SK-N-SH (cell line): ENCODE measurements around the gene SZRD1.

Experiments used
- CTCF ChIP-seq: fragments of 200-600 bp; sonication (generic); IDR thresholded peaks from 2 replicates; pipeline ENCODE4 v1.6.1; 2017; ENCODE audit warnings: antibody characterized with exemption, mild to moderate bottlenecking, moderate library complexity
- EZH2phosphoT487 ChIP-seq: fragments of 200-600 bp; sonication (generic); IDR thresholded peaks from 2 replicates; pipeline ENCODE4 v1.6.1; 2017; ENCODE audit warnings: low read depth, mixed run types, mild to moderate bottlenecking, antibody characterized with exemption, moderate library complexity, borderline replicate concordance
- GATA2 ChIP-seq: sonication (generic); formaldehyde crosslinking; IDR thresholded peaks from 2 replicates; pipeline ENCODE4 v1.5.0; 2020; ENCODE audit warnings: mild to moderate bottlenecking, missing genetic modification reagents
- MAX ChIP-seq: IDR thresholded peaks from 2 replicates; pipeline ENCODE4 v1.4.0; 2012; ENCODE audit warnings: low read depth
- NFIC ChIP-seq: IDR thresholded peaks from 2 replicates; pipeline ENCODE4 v1.4.0; 2012; ENCODE audit warnings: borderline replicate concordance
- POLR2AphosphoS5 ChIP-seq: IDR thresholded peaks from 2 replicates; pipeline ENCODE4 v1.6.1; 2012; ENCODE audit warnings: low read depth, low read length
- REST ChIP-seq: IDR thresholded peaks from 2 replicates; pipeline ENCODE4 v1.6.1; 2012; ENCODE audit warnings: mild to moderate bottlenecking, low read depth, low read length, moderate library complexity
- TAF1 ChIP-seq: IDR thresholded peaks from 2 replicates; pipeline ENCODE4 v1.6.1; 2012; ENCODE audit warnings: low read depth, mild to moderate bottlenecking, low read length, moderate library complexity, borderline replicate concordance
- TCF12 ChIP-seq: IDR thresholded peaks from 2 replicates; pipeline ENCODE4 v1.4.0; 2012
- YY1 ChIP-seq: IDR thresholded peaks from 2 replicates; pipeline ENCODE4 v1.4.0; 2012; ENCODE audit warnings: low read depth, mild to moderate bottlenecking
- ZBTB33 ChIP-seq: IDR thresholded peaks from 2 replicates; pipeline ENCODE4 v1.4.0; 2012; ENCODE audit warnings: low read depth, borderline replicate concordance
- TF ChIP-seq, protein P1 (sequence below): fragments of 150-350 bp; IDR thresholded peaks from 2 replicates; pipeline ENCODE4 v1.6.1; 2017; ENCODE audit warnings: antibody characterized with exemption, low read length, low read depth, borderline replicate concordance
- TF ChIP-seq, protein P2 (sequence below): IDR thresholded peaks from 2 replicates; pipeline ENCODE4 v1.4.0; 2012; ENCODE audit warnings: low read depth, borderline replicate concordance

DNA sequence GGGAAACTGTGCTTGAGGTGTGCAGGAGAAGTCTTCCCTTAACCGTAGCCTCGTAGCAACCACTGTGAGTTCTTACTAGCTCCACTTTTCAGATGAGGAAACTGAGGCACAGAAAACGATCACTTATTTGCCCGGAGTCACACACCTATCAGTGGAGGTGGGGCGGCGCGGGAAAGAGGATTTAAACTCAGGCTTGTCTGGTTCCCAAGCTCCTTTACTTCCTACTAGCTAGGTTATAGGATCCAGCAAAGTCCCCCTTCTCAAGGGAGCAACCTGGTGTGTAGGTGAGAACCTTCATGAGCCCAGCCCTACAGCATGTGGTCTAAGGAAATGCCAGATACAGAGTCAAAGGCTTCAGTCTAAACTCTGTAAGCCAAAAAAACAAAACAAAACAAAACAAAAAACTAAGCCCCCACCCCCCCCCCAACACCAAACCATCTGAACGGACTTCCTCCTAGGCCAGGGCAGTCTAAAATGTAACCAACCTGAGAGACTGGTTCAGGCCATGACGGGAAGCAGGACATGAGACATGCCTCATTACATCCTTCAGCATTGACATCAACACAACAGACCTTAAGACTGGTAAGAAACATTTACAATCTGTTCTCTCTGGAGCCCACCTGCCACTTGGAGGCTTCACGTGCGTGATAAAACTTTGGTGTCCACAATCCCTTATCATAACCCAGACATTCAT lies 14.1 kb upstream of the SZRD1 start:
- TF ChIP-seq TCF12 (no peak), MAX (no peak), CTCF (no peak), POLR2AphosphoS5 (no peak), NFIC (no peak), ZBTB33 (no peak), TAF1 (no peak), REST (no peak), EZH2phosphoT487 (no peak), GATA2 (no peak), YY1 (no peak)
- TF ChIP-seq, protein P1, sequence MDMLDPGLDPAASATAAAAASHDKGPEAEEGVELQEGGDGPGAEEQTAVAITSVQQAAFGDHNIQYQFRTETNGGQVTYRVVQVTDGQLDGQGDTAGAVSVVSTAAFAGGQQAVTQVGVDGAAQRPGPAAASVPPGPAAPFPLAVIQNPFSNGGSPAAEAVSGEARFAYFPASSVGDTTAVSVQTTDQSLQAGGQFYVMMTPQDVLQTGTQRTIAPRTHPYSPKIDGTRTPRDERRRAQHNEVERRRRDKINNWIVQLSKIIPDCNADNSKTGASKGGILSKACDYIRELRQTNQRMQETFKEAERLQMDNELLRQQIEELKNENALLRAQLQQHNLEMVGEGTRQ: no peak
- TF ChIP-seq, protein P2, sequence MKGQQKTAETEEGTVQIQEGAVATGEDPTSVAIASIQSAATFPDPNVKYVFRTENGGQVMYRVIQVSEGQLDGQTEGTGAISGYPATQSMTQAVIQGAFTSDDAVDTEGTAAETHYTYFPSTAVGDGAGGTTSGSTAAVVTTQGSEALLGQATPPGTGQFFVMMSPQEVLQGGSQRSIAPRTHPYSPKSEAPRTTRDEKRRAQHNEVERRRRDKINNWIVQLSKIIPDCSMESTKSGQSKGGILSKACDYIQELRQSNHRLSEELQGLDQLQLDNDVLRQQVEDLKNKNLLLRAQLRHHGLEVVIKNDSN: no peak
